Muscle layer of colon (tissue), 2 donors: Measurements from ENCODE around the gene MRPL46.

Experiments
- H3K27ac ChIP-seq: one replicate; pipeline ENCODE4 v1.7.0; 2013; ENCODE audit warnings: low read depth, mild to moderate bottlenecking, low read length, moderate library complexity
- H3K27me3 ChIP-seq, 2 donors: one replicate each; pipeline ENCODE4 v1.7.0; 2013; ENCODE audit warnings: low read length in 2 of 2, mild to moderate bottlenecking in 2 of 2; ENCODE audit not compliant: insufficient read depth in 2 of 2, control insufficient read depth in 1 of 2
- H3K36me3 ChIP-seq: one replicate; pipeline ENCODE4 v1.7.0; 2013; ENCODE audit warnings: mild to moderate bottlenecking, low read length; ENCODE audit not compliant: insufficient read depth
- H3K4me1 ChIP-seq: one replicate; pipeline ENCODE4 v1.7.0; 2013; ENCODE audit warnings: mild to moderate bottlenecking, low read length; ENCODE audit not compliant: insufficient read depth
- H3K4me3 ChIP-seq, 2 donors: one replicate each; pipeline ENCODE4 v1.7.0; 2013; ENCODE audit warnings: low read length in 2 of 2, low read depth in 1 of 2, mild to moderate bottlenecking in 1 of 2, moderate library complexity in 1 of 2
- H3K9ac ChIP-seq: one replicate; pipeline ENCODE4 v1.7.0; 2013; ENCODE audit warnings: low read length
- H3K9me3 ChIP-seq: one replicate; pipeline ENCODE4 v1.7.0; 2013; ENCODE audit warnings: mild to moderate bottlenecking, low read length
- donor health status: abdominal sarcoma.
- donor health status: Adenocarcinoma of cecum.

The MRPL46 gene

DNA sequence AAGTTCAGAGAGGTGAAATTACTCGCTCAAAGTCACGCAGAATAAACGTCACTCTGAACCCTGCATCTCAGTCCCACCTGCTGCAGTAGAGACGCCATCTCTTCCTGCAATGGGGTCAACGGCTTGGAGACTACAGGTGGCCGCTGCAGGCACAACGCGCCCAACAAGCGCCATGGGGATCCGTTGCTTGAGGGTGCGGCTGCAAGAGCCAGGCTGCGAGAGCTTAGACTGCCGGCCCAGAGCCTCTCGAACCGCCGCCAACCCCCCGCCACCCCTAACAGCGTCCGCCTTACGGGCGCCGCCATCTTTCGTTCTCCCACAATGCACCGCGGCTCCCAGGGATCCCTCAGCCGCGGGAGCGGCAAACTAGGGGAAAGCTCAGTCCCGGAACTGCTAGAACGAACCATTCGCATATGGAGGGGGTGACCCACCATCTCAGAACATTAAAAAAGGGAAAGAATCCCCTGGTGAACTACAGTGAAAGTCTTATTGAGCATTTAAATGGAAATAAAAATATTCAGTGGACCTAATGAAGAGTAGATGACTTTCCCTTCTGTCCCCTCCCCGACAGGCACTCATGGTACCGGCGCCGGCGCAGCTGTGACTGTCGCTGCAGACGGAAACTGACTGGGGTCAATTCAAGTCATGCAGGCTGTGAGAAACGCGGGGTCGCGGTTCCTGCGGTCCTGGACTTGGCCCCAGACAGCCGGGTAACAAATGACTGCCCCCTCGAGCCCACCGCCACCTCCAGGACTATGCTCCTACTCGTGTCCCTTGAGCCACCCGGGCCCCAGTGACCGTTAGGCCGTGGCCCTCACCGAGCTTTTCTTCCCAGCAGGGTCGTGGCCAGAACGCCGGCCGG is at the start of gene MRPL46, which contains the start of gene MRPS11:
Gene MRPL46 (minus strand): TSS at position 316 of the 862 bp plus-strand sequence. CDS start 11 bp downstream, at position 305.
Gene MRPS11 (plus strand): TSS at position 636 of the 862 bp plus-strand sequence. CDS start 10 bp downstream, at position 646.
- Histone ChIP-seq H3K36me3 (peaks cover 29% of the 10 kb centered on the region), H3K27me3 (no peaks in the 10 kb centered on the region), H3K27ac (peak within 1 kb of the TSS; percentile 95), H3K4me1 (peaks cover 22% of the 10 kb centered on the region), H3K9me3 (no peaks in the 10 kb centered on the region), H3K4me3 (peak within 1 kb of the TSS; percentile 89 to 97), H3K9ac (peak within 1 kb of the TSS; percentile 66)

GRCh38 chr15:88513195-88513594 is 46.0 kb upstream of the MRPL46 start:
- Histone ChIP-seq H3K4me1 (no peaks in the 10 kb centered on the region), H3K27me3 (no peaks in the 10 kb centered on the region), H3K9me3 (no peaks in the 10 kb centered on the region), H3K9ac (no peak overlapping the region), H3K4me3 (no peak overlapping the region), H3K36me3 (peaks cover 33% of the 10 kb centered on the region), H3K27ac (no peak overlapping the region)

DNA sequence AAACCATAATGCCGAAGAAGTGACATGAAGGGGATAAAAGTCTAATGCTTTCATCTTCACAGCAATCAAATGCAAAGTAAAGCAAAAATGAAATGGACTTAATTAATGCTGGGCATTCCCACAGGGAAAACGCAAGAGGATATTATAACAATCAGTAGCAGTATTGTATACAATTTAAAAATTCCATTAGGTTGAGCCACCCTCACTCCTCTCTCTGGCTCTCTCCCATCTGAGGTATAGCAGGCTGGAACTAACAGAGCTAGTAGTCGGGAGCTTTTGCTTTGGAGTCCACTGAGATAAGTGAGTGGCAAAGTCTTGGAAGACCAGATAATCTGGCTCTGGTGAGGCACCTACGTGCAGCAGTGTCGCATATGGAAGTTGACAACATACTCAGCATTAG is 45.4 kb upstream of the MRPL46 start:
- H3K36me3 ChIP-seq, result peaks cover 33% of the 10 kb centered on the region
- no peak overlapping the region for H3K9ac ChIP-seq
- H3K4me3 ChIP-seq, result no peak overlapping the region
- H3K9me3 ChIP-seq, result no peaks in the 10 kb centered on the region
- H3K27me3 ChIP-seq, result no peaks in the 10 kb centered on the region
- no peak overlapping the region for H3K27ac ChIP-seq
- no peaks in the 10 kb centered on the region for H3K4me1 ChIP-seq

DNA sequence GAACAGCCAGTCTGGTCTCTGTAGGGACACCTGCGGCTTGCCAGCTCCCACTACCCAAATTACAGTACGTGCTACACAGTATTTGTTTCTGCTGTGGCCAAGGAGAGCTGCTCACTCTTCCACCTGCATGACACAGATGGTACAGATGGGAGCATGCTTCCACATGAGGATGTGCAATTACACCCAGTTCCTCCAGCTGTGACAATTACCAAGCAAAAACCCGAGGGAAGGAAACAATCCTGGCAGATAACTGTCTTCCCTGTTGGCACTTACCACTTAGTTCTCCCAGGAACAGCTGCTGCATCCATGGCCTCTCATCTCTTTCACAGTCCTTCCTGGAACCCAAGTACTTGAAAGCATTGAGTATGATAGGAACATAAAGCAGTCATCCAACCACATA is 44.9 kb upstream of the MRPL46 start:
- Histone ChIP-seq H3K27me3 (no peaks in the 10 kb centered on the region), H3K27ac (no peak overlapping the region), H3K9me3 (no peaks in the 10 kb centered on the region), H3K36me3 (peaks cover 33% of the 10 kb centered on the region), H3K9ac (no peak overlapping the region), H3K4me1 (no peaks in the 10 kb centered on the region), H3K4me3 (no peak overlapping the region)

- no peak overlapping the region for H3K4me3 ChIP-seq
- H3K27ac ChIP-seq, result no peak overlapping the region
- no peaks in the 10 kb centered on the region for H3K9me3 ChIP-seq
- H3K27me3 ChIP-seq, result no peaks in the 10 kb centered on the region
- peaks cover 33% of the 10 kb centered on the region for H3K36me3 ChIP-seq
- no peaks in the 10 kb centered on the region for H3K4me1 ChIP-seq
- no peak overlapping the region for H3K9ac ChIP-seq
These were observed 44.0 kb upstream of the MRPL46 start for GRCh38 chr15:88511161-88511560.

DNA sequence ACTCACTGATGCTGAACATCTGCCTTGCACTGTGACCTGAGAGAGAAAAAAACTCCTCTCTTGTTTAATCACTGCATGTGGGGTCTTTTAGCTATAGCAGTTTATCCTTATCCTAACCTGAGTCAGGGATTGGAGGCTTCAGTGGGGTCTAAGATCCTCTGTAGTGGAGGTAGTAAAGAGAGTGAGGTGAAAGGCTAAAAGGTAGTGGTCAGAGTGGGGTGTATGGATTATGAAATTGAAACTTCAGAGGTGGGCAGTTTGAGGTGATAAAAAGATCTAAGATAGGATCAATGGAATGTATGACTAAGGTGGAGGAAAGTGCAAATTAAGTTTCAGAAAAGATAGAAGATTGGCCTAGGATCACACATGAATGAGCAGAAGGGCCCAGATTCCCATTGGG is 42.8 kb upstream of the MRPL46 start:
- Histone ChIP-seq H3K9me3 (no peaks in the 10 kb centered on the region), H3K9ac (no peak overlapping the region), H3K36me3 (peaks cover 38% of the 10 kb centered on the region), H3K4me1 (no peaks in the 10 kb centered on the region), H3K27ac (no peak overlapping the region), H3K27me3 (no peaks in the 10 kb centered on the region), H3K4me3 (no peak overlapping the region)

DNA sequence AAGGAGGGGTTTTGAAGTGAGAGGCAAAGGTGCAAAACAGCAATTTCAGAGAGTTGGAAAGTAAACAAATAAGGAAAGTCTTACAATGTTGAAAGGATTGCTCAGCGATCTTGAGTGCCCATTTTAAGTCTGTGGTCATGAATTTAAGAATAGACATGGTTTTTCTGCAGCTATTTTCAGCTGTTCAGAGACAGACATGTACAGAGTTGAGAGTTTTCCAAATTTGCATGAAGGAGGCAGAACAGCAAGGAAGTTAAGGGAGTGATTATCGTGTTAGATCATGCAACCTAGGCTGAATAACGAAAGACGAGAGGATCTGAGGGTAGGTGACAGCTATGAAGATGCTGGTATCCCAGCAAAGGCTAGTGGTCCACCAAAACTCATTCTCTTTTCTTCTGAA is 42.1 kb upstream of the MRPL46 start:
- Histone ChIP-seq H3K9ac (no peak overlapping the region), H3K27me3 (no peaks in the 10 kb centered on the region), H3K4me1 (no peaks in the 10 kb centered on the region), H3K9me3 (no peaks in the 10 kb centered on the region), H3K27ac (no peak overlapping the region), H3K4me3 (no peak overlapping the region), H3K36me3 (peaks cover 38% of the 10 kb centered on the region)

- Histone ChIP-seq H3K27ac (no peak overlapping the region), H3K9me3 (no peaks in the 10 kb centered on the region), H3K4me1 (no peaks in the 10 kb centered on the region), H3K4me3 (no peak overlapping the region), H3K36me3 (peaks cover 27% of the 10 kb centered on the region), H3K27me3 (no peaks in the 10 kb centered on the region), H3K9ac (no peak overlapping the region)
These were observed 39.4 kb upstream of the MRPL46 start for GRCh38 chr15:88506628-88507027.

DNA sequence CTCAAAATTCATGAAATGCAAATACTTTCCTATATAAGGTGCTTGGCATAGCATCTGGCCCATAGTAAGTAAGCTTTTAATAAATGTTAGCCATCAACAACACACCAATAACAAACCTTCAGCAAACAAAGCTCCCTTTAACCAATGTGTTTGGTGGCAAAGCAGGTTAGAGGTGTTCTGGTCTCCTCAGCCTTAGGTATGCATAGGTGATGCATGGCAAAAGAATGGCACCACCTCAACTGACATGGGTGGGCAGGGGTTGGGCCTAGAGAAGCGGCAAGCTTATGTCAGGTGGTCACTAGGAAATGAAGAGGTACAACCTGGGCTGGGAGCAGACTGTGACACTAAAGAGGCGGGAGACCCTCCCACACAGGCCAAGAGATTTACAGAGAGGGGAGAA is 38.5 kb upstream of the MRPL46 start:
- Histone ChIP-seq H3K9ac (no peak overlapping the region), H3K4me1 (no peaks in the 10 kb centered on the region)

GRCh38 chr15:88504445-88504844 is 37.3 kb upstream of the MRPL46 start:
- H3K36me3 ChIP-seq, result peaks cover 11% of the 10 kb centered on the region
- H3K4me1 ChIP-seq, result no peaks in the 10 kb centered on the region
- H3K9ac ChIP-seq, result no peak overlapping the region
- no peak overlapping the region for H3K27ac ChIP-seq
- no peaks in the 10 kb centered on the region for H3K27me3 ChIP-seq
- no peak overlapping the region for H3K4me3 ChIP-seq
- no peaks in the 10 kb centered on the region for H3K9me3 ChIP-seq

More for the DNA sequence above, 38.5 kb upstream of the MRPL46 start:
- no peak overlapping the region for H3K27ac ChIP-seq
- H3K4me3 ChIP-seq, result no peak overlapping the region
- no peaks in the 10 kb centered on the region for H3K9me3 ChIP-seq
- H3K27me3 ChIP-seq, result no peaks in the 10 kb centered on the region
- H3K36me3 ChIP-seq, result peaks cover 18% of the 10 kb centered on the region

GRCh38 chr15:88498996-88499395 is 31.8 kb upstream of the MRPL46 start:
- Histone ChIP-seq H3K9ac (no peak overlapping the region), H3K36me3 (no peaks in the 10 kb centered on the region), H3K27me3 (no peaks in the 10 kb centered on the region), H3K27ac (no peak overlapping the region), H3K4me3 (no peak overlapping the region), H3K4me1 (no peaks in the 10 kb centered on the region), H3K9me3 (no peaks in the 10 kb centered on the region)
